NCI-H2029 (cell line): ENCODE measurements around the gene KIAA1958.

Source experiments
- DNase-seq: peaks from one replicate; lab custom pipeline; 2025; lab: John Stamatoyannopoulos, UW

Gene KIAA1958

GRCh38 chr9:112531666-112532282 is 45.1 kb downstream of the KIAA1958 start:
- no peak for DNase-seq

GRCh38 chr9:112532427-112532826 is 45.8 kb downstream of the KIAA1958 start:
- DNase-seq: no peak

GRCh38 chr9:112533660-112534059 is 47.0 kb downstream of the KIAA1958 start:
- DNase-seq: no peak

GRCh38 chr9:112535301-112535700 is 48.7 kb downstream of the KIAA1958 start:
- DNase-seq: no peak

- no peak for DNase-seq
These were observed 49.2 kb downstream of the KIAA1958 start for GRCh38 chr9:112535811-112536210.

- DNase-seq: no peak
These were observed 50.9 kb downstream of the KIAA1958 start for GRCh38 chr9:112537561-112537960.

- no peak for DNase-seq
These were observed 54.2 kb downstream of the KIAA1958 start for GRCh38 chr9:112540800-112541199.

- DNase-seq: no peak
These were observed 55.1 kb downstream of the KIAA1958 start for GRCh38 chr9:112541685-112542084.

- no peak for DNase-seq
These were observed 56.1 kb downstream of the KIAA1958 start for GRCh38 chr9:112542593-112543292.

GRCh38 chr9:112544477-112544876 is 57.9 kb downstream of the KIAA1958 start:
- no peak for DNase-seq

GRCh38 chr9:112545237-112545636 is 58.6 kb downstream of the KIAA1958 start:
- DNase-seq: no peak

GRCh38 chr9:112546149-112547012 is 59.8 kb downstream of the KIAA1958 start:
- no peak for DNase-seq

GRCh38 chr9:112548051-112548440 is 61.4 kb downstream of the KIAA1958 start:
- DNase-seq: no peak

- DNase-seq: no peak
These were observed 62.4 kb downstream of the KIAA1958 start for GRCh38 chr9:112548836-112549595.

- no peak for DNase-seq
These were observed 63.9 kb downstream of the KIAA1958 start for GRCh38 chr9:112550531-112550930.

- DNase-seq: no peak
These were observed 65.0 kb downstream of the KIAA1958 start for GRCh38 chr9:112551641-112552040.

- no peak for DNase-seq
These were observed 65.8 kb downstream of the KIAA1958 start for GRCh38 chr9:112552229-112553056.

GRCh38 chr9:112553256-112553826 is 66.7 kb downstream of the KIAA1958 start:
- no peak for DNase-seq

- DNase-seq: no peak
These were observed 67.9 kb downstream of the KIAA1958 start for GRCh38 chr9:112554516-112554915.

- DNase-seq: no peak
These were observed 68.5 kb downstream of the KIAA1958 start for GRCh38 chr9:112555101-112555643.
